Progenitor cell of endocrine pancreas (in vitro differentiated cells): ENCODE results near the gene KCNH2. TPM values are rescaled to one million over a fixed set of nuclear protein-coding genes. Genes with fewer than 3 reads are reported as not detected.

Experiments used
- DNase-seq: peaks from one replicate; pipeline ENCODE4 v3.0.0; 2021; ENCODE audit warnings: low spot score; ENCODE audit not compliant: unreplicated experiment
- H3K27ac Mint-ChIP-seq: 2 replicates; pipeline ENCODE4 v1.8.0; 2021; ENCODE audit warnings: mild to moderate bottlenecking, moderate library complexity, mixed read lengths
- H3K27me3 Mint-ChIP-seq: 2 replicates; pipeline ENCODE4 v1.8.0; 2021; ENCODE audit warnings: mixed read lengths
- H3K36me3 Mint-ChIP-seq: 2 replicates; pipeline ENCODE4 v1.8.0; 2022; ENCODE audit warnings: mixed read lengths; ENCODE audit not compliant: insufficient read depth
- H3K4me1 Mint-ChIP-seq: 2 replicates; pipeline ENCODE4 v1.8.0; 2021; ENCODE audit warnings: low read depth, mixed read lengths
- H3K4me3 Mint-ChIP-seq: 2 replicates; pipeline ENCODE4 v1.8.0; 2021; ENCODE audit warnings: low read depth, mild to moderate bottlenecking, moderate library complexity, mixed read lengths
- H3K9me3 Mint-ChIP-seq: 2 replicates; pipeline ENCODE4 v1.8.0; 2021; ENCODE audit warnings: low read depth, mixed read lengths
- CTCF ChIP-seq: fragments of 200-600 bp; sonication (generic); IDR thresholded peaks from one replicate; pipeline ENCODE4 v1.5.0; 2021; ENCODE audit warnings: antibody characterized with exemption, mild to moderate bottlenecking; ENCODE audit not compliant: unreplicated experiment
- total RNA-seq: library from RNA; stranded (reverse); gene quantifications from 2 replicates; pipeline ENCODE4 v1.2.1, GENCODE V29; 2021

The KCNH2 gene
- total RNA-seq, 1 donor from 2014 or later: 9.4 TPM

- H3K9me3 Mint-ChIP-seq: no peaks in the 10 kb centered on the region
- no peaks in the 10 kb centered on the region for H3K36me3 Mint-ChIP-seq
- DNase-seq: no peak
- H3K4me3 Mint-ChIP-seq: no peak overlapping the region
- H3K4me1 Mint-ChIP-seq: no peaks in the 10 kb centered on the region
- H3K27me3 Mint-ChIP-seq: peaks cover 58% of the 10 kb centered on the region
- no peak overlapping the region for H3K27ac Mint-ChIP-seq
- TF ChIP-seq CTCF: no peak
Observed at GRCh38 chr7:150909200-150909995, 68.7 kb downstream of the KCNH2 start.

- no peaks in the 10 kb centered on the region for H3K4me1 Mint-ChIP-seq
- no peak for TF ChIP-seq CTCF
- no peak overlapping the region for H3K27ac Mint-ChIP-seq
- no peaks in the 10 kb centered on the region for H3K9me3 Mint-ChIP-seq
- no peak for DNase-seq
- no peak overlapping the region for H3K4me3 Mint-ChIP-seq
- peaks cover 47% of the 10 kb centered on the region for H3K27me3 Mint-ChIP-seq
- no peaks in the 10 kb centered on the region for H3K36me3 Mint-ChIP-seq
Observed at GRCh38 chr7:150908173-150908572, 69.9 kb downstream of the KCNH2 start.

DNA sequence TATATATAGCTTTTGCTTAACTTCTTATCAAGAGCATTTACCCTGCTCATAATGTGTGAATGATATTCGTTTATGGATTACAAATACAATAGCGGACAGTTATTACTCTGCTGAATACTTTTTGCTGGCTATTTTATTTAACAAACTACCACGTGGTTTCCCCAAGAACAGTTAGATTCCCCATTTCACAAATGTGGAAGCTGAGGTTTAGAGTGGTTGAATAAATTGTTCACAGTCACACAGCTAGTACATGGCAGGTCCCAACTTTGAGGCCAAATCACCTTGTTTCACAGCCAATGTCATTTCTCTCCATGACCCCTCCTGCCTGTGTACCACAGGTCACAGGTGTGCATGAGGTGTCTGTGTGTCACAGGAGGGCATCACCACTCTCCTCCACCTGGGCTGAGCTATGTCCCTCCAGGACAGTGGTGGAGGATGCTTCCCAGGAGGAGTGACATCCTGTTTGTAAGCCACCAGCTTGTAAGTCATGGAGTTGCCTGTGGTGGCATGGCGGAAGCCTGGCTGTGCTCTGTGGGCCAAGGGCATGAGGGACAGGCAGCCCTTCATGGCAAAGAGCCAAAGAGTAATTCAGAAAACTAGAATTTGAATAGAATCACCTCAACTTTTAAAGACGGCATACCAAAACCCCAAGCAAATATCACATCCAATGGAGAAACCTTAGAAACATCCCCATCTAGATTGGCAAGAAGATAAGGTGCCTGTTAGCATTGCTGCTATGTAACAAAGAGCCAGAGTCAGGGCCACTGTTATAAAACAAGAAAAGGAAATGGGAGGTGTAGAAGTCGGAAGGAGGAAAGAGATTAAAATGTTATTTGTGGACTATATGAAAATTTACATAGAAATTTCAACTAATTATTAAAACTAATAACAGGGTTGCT is 73.9 kb downstream of the KCNH2 start:
- H3K4me3 Mint-ChIP-seq: no peak overlapping the region
- H3K4me1 Mint-ChIP-seq: no peaks in the 10 kb centered on the region
- TF ChIP-seq CTCF: no peak
- DNase-seq: no peak
- H3K9me3 Mint-ChIP-seq: no peaks in the 10 kb centered on the region
- no peaks in the 10 kb centered on the region for H3K36me3 Mint-ChIP-seq
- peaks cover 37% of the 10 kb centered on the region for H3K27me3 Mint-ChIP-seq
- no peak overlapping the region for H3K27ac Mint-ChIP-seq

GRCh38 chr7:150903606-150904005 is 74.5 kb downstream of the KCNH2 start:
- no peak overlapping the region for H3K4me3 Mint-ChIP-seq
- no peaks in the 10 kb centered on the region for H3K36me3 Mint-ChIP-seq
- DNase-seq: no peak
- no peaks in the 10 kb centered on the region for H3K4me1 Mint-ChIP-seq
- TF ChIP-seq CTCF: no peak
- no peak overlapping the region for H3K27ac Mint-ChIP-seq
- no peaks in the 10 kb centered on the region for H3K9me3 Mint-ChIP-seq
- H3K27me3 Mint-ChIP-seq: peaks cover 42% of the 10 kb centered on the region
